ENCODE data around the gene NCEH1. TPM values are rescaled to one million over a fixed set of nuclear protein-coding genes. Genes with fewer than 3 reads are reported as not detected.

The NCEH1 gene
- total and polyA plus RNA-seq, 10 of the 15 experiments (the other 5 are each of a cell fraction or from before 2014, with no cell fraction given) = 1.8 to 8.1 (median 4.5) TPM

DNA sequence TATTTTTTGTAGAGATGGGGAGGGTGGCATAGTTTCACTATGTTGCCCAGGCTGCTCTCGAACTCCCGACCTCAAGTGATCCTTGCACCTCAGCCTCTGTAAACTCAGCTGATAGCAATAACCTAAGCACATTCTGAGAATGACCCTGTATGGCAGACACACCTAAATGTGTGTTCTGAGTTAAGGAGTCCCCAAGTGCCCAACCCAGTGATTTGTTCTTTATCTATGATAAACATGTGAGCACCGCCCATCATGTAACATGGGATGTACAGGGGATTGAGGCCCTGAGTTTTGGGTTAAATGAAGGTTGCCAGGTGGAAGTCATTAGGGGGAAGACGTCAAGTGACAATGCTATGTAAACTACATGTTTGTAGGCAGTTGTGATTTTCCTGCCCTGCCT lies 5.7 kb downstream of the NCEH1 start:
- SMC1A ChIA-PET (ENCODE audit: uncharacterized antibody, unreplicated experiment) = interaction anchor here (1.1 kb wide), 1 partner anchor 45 kb away, joined by 3 read pairs; the partner anchor contains the start of gene ECT2
- TF ChIP-seq SP1 (IDR thresholded peaks at IDR 0.05; ENCODE audit: low read depth, low read length) = no peak
- TF ChIP-seq, protein P1, sequence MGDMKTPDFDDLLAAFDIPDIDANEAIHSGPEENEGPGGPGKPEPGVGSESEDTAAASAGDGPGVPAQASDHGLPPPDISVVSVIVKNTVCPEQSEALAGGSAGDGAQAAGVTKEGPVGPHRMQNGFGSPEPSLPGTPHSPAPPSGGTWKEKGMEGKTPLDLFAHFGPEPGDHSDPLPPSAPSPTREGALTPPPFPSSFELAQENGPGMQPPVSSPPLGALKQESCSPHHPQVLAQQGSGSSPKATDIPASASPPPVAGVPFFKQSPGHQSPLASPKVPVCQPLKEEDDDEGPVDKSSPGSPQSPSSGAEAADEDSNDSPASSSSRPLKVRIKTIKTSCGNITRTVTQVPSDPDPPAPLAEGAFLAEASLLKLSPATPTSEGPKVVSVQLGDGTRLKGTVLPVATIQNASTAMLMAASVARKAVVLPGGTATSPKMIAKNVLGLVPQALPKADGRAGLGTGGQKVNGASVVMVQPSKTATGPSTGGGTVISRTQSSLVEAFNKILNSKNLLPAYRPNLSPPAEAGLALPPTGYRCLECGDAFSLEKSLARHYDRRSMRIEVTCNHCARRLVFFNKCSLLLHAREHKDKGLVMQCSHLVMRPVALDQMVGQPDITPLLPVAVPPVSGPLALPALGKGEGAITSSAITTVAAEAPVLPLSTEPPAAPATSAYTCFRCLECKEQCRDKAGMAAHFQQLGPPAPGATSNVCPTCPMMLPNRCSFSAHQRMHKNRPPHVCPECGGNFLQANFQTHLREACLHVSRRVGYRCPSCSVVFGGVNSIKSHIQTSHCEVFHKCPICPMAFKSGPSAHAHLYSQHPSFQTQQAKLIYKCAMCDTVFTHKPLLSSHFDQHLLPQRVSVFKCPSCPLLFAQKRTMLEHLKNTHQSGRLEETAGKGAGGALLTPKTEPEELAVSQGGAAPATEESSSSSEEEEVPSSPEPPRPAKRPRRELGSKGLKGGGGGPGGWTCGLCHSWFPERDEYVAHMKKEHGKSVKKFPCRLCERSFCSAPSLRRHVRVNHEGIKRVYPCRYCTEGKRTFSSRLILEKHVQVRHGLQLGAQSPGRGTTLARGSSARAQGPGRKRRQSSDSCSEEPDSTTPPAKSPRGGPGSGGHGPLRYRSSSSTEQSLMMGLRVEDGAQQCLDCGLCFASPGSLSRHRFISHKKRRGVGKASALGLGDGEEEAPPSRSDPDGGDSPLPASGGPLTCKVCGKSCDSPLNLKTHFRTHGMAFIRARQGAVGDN (IDR thresholded peaks at IDR 0.05) = no peak
- no peak for TF ChIP-seq POLR2AphosphoS2 (IDR thresholded peaks at IDR 0.05; ENCODE audit: low read depth, low read length)
- TF ChIP-seq RB1 (IDR thresholded peaks at IDR 0.05; ENCODE audit: borderline replicate concordance) = no peak
- TF ChIP-seq NFIC (IDR thresholded peaks at IDR 0.05; ENCODE audit: low read depth, low read length) = no peak
- no peak for TF ChIP-seq WRNIP1 (IDR thresholded peaks at IDR 0.05; ENCODE audit: borderline replicate concordance, low read depth, low read length)
- no peak for TF ChIP-seq STAT3 (IDR thresholded peaks at IDR 0.05; ENCODE audit: low read depth, low read length)
- TF ChIP-seq, protein P2, sequence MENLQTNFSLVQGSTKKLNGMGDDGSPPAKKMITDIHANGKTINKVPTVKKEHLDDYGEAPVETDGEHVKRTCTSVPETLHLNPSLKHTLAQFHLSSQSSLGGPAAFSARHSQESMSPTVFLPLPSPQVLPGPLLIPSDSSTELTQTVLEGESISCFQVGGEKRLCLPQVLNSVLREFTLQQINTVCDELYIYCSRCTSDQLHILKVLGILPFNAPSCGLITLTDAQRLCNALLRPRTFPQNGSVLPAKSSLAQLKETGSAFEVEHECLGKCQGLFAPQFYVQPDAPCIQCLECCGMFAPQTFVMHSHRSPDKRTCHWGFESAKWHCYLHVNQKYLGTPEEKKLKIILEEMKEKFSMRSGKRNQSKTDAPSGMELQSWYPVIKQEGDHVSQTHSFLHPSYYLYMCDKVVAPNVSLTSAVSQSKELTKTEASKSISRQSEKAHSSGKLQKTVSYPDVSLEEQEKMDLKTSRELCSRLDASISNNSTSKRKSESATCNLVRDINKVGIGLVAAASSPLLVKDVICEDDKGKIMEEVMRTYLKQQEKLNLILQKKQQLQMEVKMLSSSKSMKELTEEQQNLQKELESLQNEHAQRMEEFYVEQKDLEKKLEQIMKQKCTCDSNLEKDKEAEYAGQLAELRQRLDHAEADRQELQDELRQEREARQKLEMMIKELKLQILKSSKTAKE (IDR thresholded peaks at IDR 0.05; ENCODE audit: low read depth, poor library complexity, severe bottlenecking) = no peak
- no peak for TF ChIP-seq JUND (IDR thresholded peaks at IDR 0.05; ENCODE audit: low read depth, low read length)
- TF ChIP-seq NBN (IDR thresholded peaks at IDR 0.05) = no peak
- no peak for TF ChIP-seq FOXM1 (IDR thresholded peaks at IDR 0.05; ENCODE audit: low read depth, low read length)
- no peak for TF ChIP-seq NFYA (IDR thresholded peaks at IDR 0.05; ENCODE audit: borderline replicate concordance, low read depth, low read length)
- TF ChIP-seq PML (IDR thresholded peaks at IDR 0.05; ENCODE audit: low read length) = no peak
- TF ChIP-seq, protein P3, sequence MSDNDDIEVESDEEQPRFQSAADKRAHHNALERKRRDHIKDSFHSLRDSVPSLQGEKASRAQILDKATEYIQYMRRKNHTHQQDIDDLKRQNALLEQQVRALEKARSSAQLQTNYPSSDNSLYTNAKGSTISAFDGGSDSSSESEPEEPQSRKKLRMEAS (IDR thresholded peaks at IDR 0.05; ENCODE audit: low read depth, low read length) = no peak
- TF ChIP-seq, protein P4, sequence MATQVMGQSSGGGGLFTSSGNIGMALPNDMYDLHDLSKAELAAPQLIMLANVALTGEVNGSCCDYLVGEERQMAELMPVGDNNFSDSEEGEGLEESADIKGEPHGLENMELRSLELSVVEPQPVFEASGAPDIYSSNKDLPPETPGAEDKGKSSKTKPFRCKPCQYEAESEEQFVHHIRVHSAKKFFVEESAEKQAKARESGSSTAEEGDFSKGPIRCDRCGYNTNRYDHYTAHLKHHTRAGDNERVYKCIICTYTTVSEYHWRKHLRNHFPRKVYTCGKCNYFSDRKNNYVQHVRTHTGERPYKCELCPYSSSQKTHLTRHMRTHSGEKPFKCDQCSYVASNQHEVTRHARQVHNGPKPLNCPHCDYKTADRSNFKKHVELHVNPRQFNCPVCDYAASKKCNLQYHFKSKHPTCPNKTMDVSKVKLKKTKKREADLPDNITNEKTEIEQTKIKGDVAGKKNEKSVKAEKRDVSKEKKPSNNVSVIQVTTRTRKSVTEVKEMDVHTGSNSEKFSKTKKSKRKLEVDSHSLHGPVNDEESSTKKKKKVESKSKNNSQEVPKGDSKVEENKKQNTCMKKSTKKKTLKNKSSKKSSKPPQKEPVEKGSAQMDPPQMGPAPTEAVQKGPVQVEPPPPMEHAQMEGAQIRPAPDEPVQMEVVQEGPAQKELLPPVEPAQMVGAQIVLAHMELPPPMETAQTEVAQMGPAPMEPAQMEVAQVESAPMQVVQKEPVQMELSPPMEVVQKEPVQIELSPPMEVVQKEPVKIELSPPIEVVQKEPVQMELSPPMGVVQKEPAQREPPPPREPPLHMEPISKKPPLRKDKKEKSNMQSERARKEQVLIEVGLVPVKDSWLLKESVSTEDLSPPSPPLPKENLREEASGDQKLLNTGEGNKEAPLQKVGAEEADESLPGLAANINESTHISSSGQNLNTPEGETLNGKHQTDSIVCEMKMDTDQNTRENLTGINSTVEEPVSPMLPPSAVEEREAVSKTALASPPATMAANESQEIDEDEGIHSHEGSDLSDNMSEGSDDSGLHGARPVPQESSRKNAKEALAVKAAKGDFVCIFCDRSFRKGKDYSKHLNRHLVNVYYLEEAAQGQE (IDR thresholded peaks at IDR 0.05; ENCODE audit: low read depth, low read length) = no peak

More for the DNA sequence above, 5.7 kb downstream of the NCEH1 start:
- Histone ChIP-seq H3K4me3 (no peak overlapping the region), H3K4me2 (ENCODE audit: control insufficient read depth, insufficient read depth) (no peak overlapping the region), H3K27me3 (replicated peaks in 1 of 2; ENCODE audit: control insufficient read depth in 2 of 2, insufficient read depth in 2 of 2, low read length in 1 of 2) (no peaks in the 10 kb centered on the region), H2AFZ (ENCODE audit: control insufficient read depth, low read depth, low read length) (no peak overlapping the region), H3K79me2 (ENCODE audit: control insufficient read depth, insufficient read depth, low read length) (no peaks in the 10 kb centered on the region; the same call in 1 of the 2 replicates), H3K9me3 (replicated peaks; ENCODE audit: control insufficient read depth, insufficient read depth, low read length) (no peaks in the 10 kb centered on the region), H3K36me3 (ENCODE audit: control insufficient read depth in 2 of 2, insufficient read depth in 2 of 2, low read length in 1 of 2) (no peaks in the 10 kb centered on the region), H4K20me1 (ENCODE audit: control insufficient read depth, insufficient read depth) (no peaks in the 10 kb centered on the region), H3K9ac (ENCODE audit: control insufficient read depth, insufficient read depth, low read length) (no peak overlapping the region), H3K27ac (ENCODE audit: control insufficient read depth, insufficient read depth) (no peak overlapping the region), H3K4me1 (ENCODE audit: control insufficient read depth, insufficient read depth, low read length) (no peaks in the 10 kb centered on the region; the same call in 1 of the 2 replicates)
- ATAC-seq (no peak), DNase-seq (ENCODE audit: low read depth, low spot score) (no peak), FAIRE-seq (no peak)
- 99% methylated on average over 4 of the region's 4 CpGs for WGBS (ENCODE audit: insufficient coverage, insufficient replicate concordance, low lambda C conversion rate, missing lambda C conversion rate)
- intact Hi-C loops (cut with micrococcal nuclease; ENCODE audit: unreplicated experiment) = no loop called here
- RAD21 ChIA-PET (ENCODE audit: unreplicated experiment) = no interaction called here
- in situ Hi-C loops (cut with MboI) = no loop called here
- CTCF ChIA-PET = interaction anchor here (2.2 kb wide), 1 partner anchor 32 kb away, joined by 10 read pairs; no protein-coding TSS in a partner anchor
- POLR2A ChIA-PET = interaction anchor here (1.4 kb wide), 1 partner anchor 13 kb away, joined by 4 read pairs; no protein-coding TSS in a partner anchor
- BruUV-seq (replicated peaks) = no TSS peak
